Measurements from ENCODE around the gene NOC4L.

GRCh38 chr12:132161796-132162507 is 17.7 kb downstream of the NOC4L start:
- TF ChIP-seq EZH2 (IDR thresholded peaks at IDR 0.05; ENCODE audit: low read length) (no peak), CTCF (optimal IDR thresholded peaks at IDR 0.05 in 1 of 3, IDR thresholded peaks at IDR 0.05 in 1 of 3, conservative IDR thresholded peaks at IDR 0.05 in 1 of 3; ENCODE audit: extremely low read depth in 1 of 3, insufficient read depth in 2 of 3, low read length in 3 of 3) (no peak)

Data from keratinocyte (primary cell).